DOHH2 (cell line): ENCODE measurements around the gene SIPA1L2.
"Not testable (repeated sequence)": the region's sequence is repeated elsewhere in the genome, so short reads cannot be mapped to it uniquely, and the experiment has no call there.

Experiments
- H3F3A ChIP-seq: fragments of 200-600 bp; sonication (generic), shearing (Covaris generic); 2 replicates; pipeline ENCODE4 v1.6.0; 2016; ENCODE audit warnings: antibody characterized with exemption, mild to moderate bottlenecking; ENCODE audit not compliant: control insufficient read depth, insufficient read depth
- H3K27ac ChIP-seq: fragments of 200-600 bp; sonication (generic); 2 replicates; pipeline ENCODE4 v1.5.1; 2014; ENCODE audit warnings: low read depth, mild to moderate bottlenecking, low read length, moderate library complexity
- H3K27me3 ChIP-seq: fragments of 200-600 bp; sonication (generic); 2 replicates; pipeline ENCODE4 v1.6.1; 2014; ENCODE audit warnings: mild to moderate bottlenecking, low read length, mixed read lengths; ENCODE audit not compliant: control insufficient read depth
- H3K36me3 ChIP-seq: fragments of 200-600 bp; sonication (generic); 2 replicates; pipeline ENCODE4 v1.6.1; 2014; ENCODE audit warnings: mild to moderate bottlenecking, low read length, moderate library complexity, mixed read lengths; ENCODE audit not compliant: control insufficient read depth
- H3K4me1 ChIP-seq: fragments of 200-600 bp; sonication (generic); 2 replicates; pipeline ENCODE4 v1.6.1; 2014; ENCODE audit warnings: mild to moderate bottlenecking, low read length, mixed read lengths; ENCODE audit not compliant: control insufficient read depth
- H3K4me2 ChIP-seq: fragments of 200-600 bp; sonication (generic); 2 replicates; pipeline ENCODE4 v1.6.0; 2014; ENCODE audit warnings: mild to moderate bottlenecking, low read length, moderate library complexity
- H3K4me3 ChIP-seq: fragments of 200-600 bp; sonication (generic); 2 replicates; pipeline ENCODE4 v1.5.1; 2014; ENCODE audit warnings: mild to moderate bottlenecking, low read length, mixed read lengths
- H3K79me2 ChIP-seq: fragments of 200-600 bp; sonication (generic); 2 replicates; pipeline ENCODE4 v1.6.1; 2014; ENCODE audit warnings: mild to moderate bottlenecking, low read length, mixed read lengths; ENCODE audit not compliant: control insufficient read depth
- H3K9me2 ChIP-seq: fragments of 200-600 bp; sonication (generic); replicated peaks from 2 replicates; pipeline ENCODE4 v1.6.1; 2014; ENCODE audit warnings: mild to moderate bottlenecking, low read length, mixed read lengths; ENCODE audit not compliant: control insufficient read depth
- H3K9me3 ChIP-seq: fragments of 200-600 bp; sonication (generic); 2 replicates; pipeline ENCODE4 v1.6.1; 2014; ENCODE audit warnings: antibody characterized with exemption, low read length, mixed read lengths; ENCODE audit not compliant: control insufficient read depth, insufficient read depth
- H4K20me1 ChIP-seq: fragments of 200-600 bp; sonication (generic); 2 replicates; pipeline ENCODE4 v1.6.0; 2014; ENCODE audit warnings: low read depth, mild to moderate bottlenecking, antibody characterized with exemption, low read length, moderate library complexity; ENCODE audit not compliant: control insufficient read depth, insufficient read depth
- EZH2phosphoT487 ChIP-seq: fragments of 200-600 bp; sonication (generic); IDR thresholded peaks from 2 replicates; pipeline ENCODE4 v1.6.1; 2017; ENCODE audit warnings: borderline replicate concordance, mild to moderate bottlenecking, antibody characterized with exemption, low read length, moderate library complexity, mixed read lengths
- TF ChIP-seq, protein P1 (sequence below): fragments of 200-600 bp; sonication (generic); IDR thresholded peaks from one replicate; pipeline ENCODE4 v1.5.1; 2014; ENCODE audit warnings: antibody characterized with exemption, mild to moderate bottlenecking, low read depth, low read length; ENCODE audit not compliant: poor library complexity, severe bottlenecking

The SIPA1L2 gene

DNA sequence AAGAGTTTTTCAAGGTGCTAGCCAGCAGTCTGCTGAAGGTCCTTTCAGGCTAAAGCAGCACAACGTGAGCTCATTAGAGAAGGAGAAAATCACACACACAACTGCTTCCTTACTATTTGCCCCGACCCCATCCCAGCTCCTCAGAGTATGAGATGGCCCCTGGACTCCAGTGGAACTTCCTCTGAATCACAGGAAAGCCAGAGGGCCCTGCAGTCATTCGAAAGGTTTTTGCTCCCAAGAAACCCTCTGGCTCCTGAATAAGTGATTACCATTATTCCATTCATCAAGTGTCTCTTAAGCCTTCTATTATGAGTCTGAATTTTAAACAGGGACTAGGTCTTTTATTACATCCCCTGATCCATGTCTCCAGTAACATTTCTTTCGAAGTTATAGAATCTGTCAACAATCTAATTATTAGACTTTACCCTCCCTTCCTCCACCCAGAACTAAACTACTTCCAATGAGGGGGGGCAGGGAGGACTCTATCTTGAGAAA is 14.6 kb downstream of the SIPA1L2 start:
- Histone ChIP-seq H3F3A (no peaks in the 10 kb centered on the region), H3K9me3 (no peaks in the 10 kb centered on the region), H3K27ac (no peak overlapping the region), H3K27me3 (no peaks in the 10 kb centered on the region), H3K4me1 (no peaks in the 10 kb centered on the region), H3K79me2 (no peaks in the 10 kb centered on the region), H3K4me2 (no peak overlapping the region), H4K20me1 (no peaks in the 10 kb centered on the region), H3K36me3 (no peaks in the 10 kb centered on the region), H3K9me2 (no peaks in the 10 kb centered on the region), H3K4me3 (no peak overlapping the region)
- TF ChIP-seq, protein P1, sequence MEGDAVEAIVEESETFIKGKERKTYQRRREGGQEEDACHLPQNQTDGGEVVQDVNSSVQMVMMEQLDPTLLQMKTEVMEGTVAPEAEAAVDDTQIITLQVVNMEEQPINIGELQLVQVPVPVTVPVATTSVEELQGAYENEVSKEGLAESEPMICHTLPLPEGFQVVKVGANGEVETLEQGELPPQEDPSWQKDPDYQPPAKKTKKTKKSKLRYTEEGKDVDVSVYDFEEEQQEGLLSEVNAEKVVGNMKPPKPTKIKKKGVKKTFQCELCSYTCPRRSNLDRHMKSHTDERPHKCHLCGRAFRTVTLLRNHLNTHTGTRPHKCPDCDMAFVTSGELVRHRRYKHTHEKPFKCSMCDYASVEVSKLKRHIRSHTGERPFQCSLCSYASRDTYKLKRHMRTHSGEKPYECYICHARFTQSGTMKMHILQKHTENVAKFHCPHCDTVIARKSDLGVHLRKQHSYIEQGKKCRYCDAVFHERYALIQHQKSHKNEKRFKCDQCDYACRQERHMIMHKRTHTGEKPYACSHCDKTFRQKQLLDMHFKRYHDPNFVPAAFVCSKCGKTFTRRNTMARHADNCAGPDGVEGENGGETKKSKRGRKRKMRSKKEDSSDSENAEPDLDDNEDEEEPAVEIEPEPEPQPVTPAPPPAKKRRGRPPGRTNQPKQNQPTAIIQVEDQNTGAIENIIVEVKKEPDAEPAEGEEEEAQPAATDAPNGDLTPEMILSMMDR, result no peak
- TF ChIP-seq EZH2phosphoT487, result no peak

- Histone ChIP-seq H3K4me3 (no peak overlapping the region), H3K4me1 (no peaks in the 10 kb centered on the region), H3K36me3 (no peaks in the 10 kb centered on the region), H4K20me1 (no peaks in the 10 kb centered on the region), H3K4me2 (no peak overlapping the region), H3K27ac (no peak overlapping the region), H3F3A (no peaks in the 10 kb centered on the region), H3K9me2 (no peaks in the 10 kb centered on the region), H3K79me2 (no peaks in the 10 kb centered on the region), H3K27me3 (no peaks in the 10 kb centered on the region), H3K9me3 (no peaks in the 10 kb centered on the region)
- TF ChIP-seq, protein P1, result no peak
- no peak for TF ChIP-seq EZH2phosphoT487
Measured at GRCh38 chr1:232614811-232615210, 15.1 kb downstream of the SIPA1L2 start.

DNA sequence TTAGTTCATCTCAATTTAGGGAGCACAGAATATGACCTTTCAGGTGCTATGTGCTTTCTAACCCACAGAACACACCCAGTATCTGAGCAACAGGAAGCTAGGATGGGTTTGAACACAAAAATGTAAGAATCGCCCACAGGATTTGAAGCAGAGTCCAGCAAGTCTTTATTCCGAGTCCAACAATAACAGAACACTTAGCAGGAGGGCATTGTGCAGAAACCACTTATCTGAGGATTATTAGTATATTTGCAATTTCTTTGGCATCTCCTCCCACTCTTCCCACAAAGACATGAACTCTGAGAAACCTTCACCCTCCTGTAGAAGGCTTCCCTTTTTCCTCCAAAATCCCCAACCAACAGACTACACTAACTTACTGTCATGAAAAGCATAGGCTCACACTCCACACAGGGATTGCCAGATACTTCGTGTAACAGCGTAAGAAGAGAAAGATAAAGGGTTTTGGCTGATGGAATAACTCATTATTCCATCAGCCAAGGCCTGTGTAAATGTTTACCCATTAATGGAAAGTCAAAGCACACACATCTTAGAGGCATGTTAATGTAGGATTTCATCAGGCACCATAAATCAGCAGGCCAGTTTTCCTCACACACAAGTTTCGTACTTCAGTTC is 16.1 kb downstream of the SIPA1L2 start:
- Histone ChIP-seq H3K36me3 (no peaks in the 10 kb centered on the region), H3K9me2 (no peaks in the 10 kb centered on the region), H3K4me3 (no peak overlapping the region), H3K9me3 (no peaks in the 10 kb centered on the region), H4K20me1 (no peaks in the 10 kb centered on the region), H3K27me3 (no peaks in the 10 kb centered on the region), H3K4me2 (no peak overlapping the region), H3F3A (no peaks in the 10 kb centered on the region), H3K4me1 (no peaks in the 10 kb centered on the region), H3K27ac (no peak overlapping the region), H3K79me2 (no peaks in the 10 kb centered on the region)
- no peak for TF ChIP-seq EZH2phosphoT487
- TF ChIP-seq, protein P1, result no peak

- H3K4me2 ChIP-seq, H3K36me3 ChIP-seq, H3K9me3 ChIP-seq, H3K4me1 ChIP-seq, H3K4me3 ChIP-seq, H4K20me1 ChIP-seq, H3K27me3 ChIP-seq, H3K9me2 ChIP-seq, H3F3A ChIP-seq, H3K27ac ChIP-seq, H3K79me2 ChIP-seq: not testable (repeated sequence)
Measured at GRCh38 chr1:232612836-232613235, 17.1 kb downstream of the SIPA1L2 start.
